SK-N-SH treated with all-trans-retinoic acid at 6 μM for 48 hours (cell line): ENCODE results near the gene IFNGR1.

Source experiments
- CSDC2 ChIP-seq: fragments of 250-450 bp; sonication (Bioruptor Pico); IDR thresholded peaks from 2 replicates; pipeline ENCODE4 v1.5.0; 2020; ENCODE audit warnings: mild to moderate bottlenecking, moderate library complexity
- ESRRG ChIP-seq: fragments of 250-450 bp; sonication (Bioruptor Pico); IDR thresholded peaks from 2 replicates; pipeline ENCODE4 v1.6.1; 2021; ENCODE audit warnings: mild to moderate bottlenecking
- ISL1 ChIP-seq: fragments of 250-450 bp; sonication (Bioruptor Pico); IDR thresholded peaks from 2 replicates; pipeline ENCODE4 v2.1.2; 2022; ENCODE audit warnings: mild to moderate bottlenecking, moderate library complexity
- OSR1 ChIP-seq: fragments of 250-450 bp; sonication (Bioruptor Pico); IDR thresholded peaks from 2 replicates; pipeline ENCODE4 v1.8.0; 2022; ENCODE audit warnings: moderate library complexity, mild to moderate bottlenecking, inconsistent platforms
- PATZ1 ChIP-seq: fragments of 250-450 bp; sonication (Bioruptor Pico); IDR thresholded peaks from 2 replicates; pipeline ENCODE4 v1.8.0; 2020; ENCODE audit warnings: mild to moderate bottlenecking, moderate library complexity, borderline replicate concordance
- RARB ChIP-seq: fragments of 250-450 bp; sonication (Bioruptor Pico); IDR thresholded peaks from 2 replicates; pipeline ENCODE4 v1.8.0; 2021; ENCODE audit warnings: mild to moderate bottlenecking, moderate library complexity
- TCF4 ChIP-seq: fragments of 250-450 bp; sonication (Bioruptor Pico); IDR thresholded peaks from 2 replicates; pipeline ENCODE4 v1.8.0; 2021; ENCODE audit warnings: mild to moderate bottlenecking, moderate library complexity, borderline replicate concordance

DNA sequence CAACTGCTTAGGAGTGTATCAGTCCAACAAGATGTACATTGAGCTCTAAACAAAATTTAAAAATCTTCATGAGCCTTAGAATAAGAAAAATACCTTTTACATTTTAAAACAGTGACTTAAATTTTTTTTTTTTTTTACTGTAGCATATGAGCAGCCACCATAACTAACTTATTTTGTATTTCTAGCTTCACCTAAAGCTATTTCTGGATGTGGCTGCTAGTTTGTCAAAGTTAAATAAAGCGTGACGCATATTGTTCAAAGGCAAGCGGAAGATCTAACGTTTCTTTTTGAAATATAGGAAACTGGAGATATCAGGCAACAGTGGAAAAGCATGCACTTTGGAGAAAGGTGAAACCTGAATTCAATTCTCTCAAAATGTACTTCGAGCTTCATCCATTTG lies 42.5 kb downstream of the IFNGR1 start:
- TF ChIP-seq PATZ1 (CRISPR knock-in tag), result no peak
- no peak for TF ChIP-seq ESRRG
- TF ChIP-seq CSDC2, result no peak
- TF ChIP-seq ISL1 (CRISPR knock-in tag), result no peak
- no peak for TF ChIP-seq TCF4 (CRISPR knock-in tag)
- no peak for TF ChIP-seq RARB (CRISPR knock-in tag)
- TF ChIP-seq OSR1 (CRISPR knock-in tag), result no peak
